Lung (tissue), 12 donors: ENCODE results near the gene F3. TPM values are rescaled to one million over a fixed set of nuclear protein-coding genes. Genes with fewer than 3 reads are reported as not detected.

Experiments used
- ATAC-seq: fragments of 200-7000 bp; cut with Tn5 transposase; one replicate; pipeline ENCODE4 v1.9.1; 2020; ENCODE audit warnings: moderate number of reproducible peaks; ENCODE audit not compliant: insufficient read depth, low FRiP score
- DNase-seq, 3 donors: peaks; one replicate each; pipeline ENCODE4 v3.0.0-alpha.2; 2013 to 2017
- H3K27ac ChIP-seq, 2 donors: one replicate each; pipeline ENCODE4 v1.5.1; 2013; ENCODE audit warnings: mild to moderate bottlenecking in 2 of 2, moderate library complexity in 2 of 2, control low read depth in 1 of 2, inconsistent platforms in 1 of 2, low read depth in 1 of 2, low read length in 1 of 2
- H3K27me3 ChIP-seq, 3 donors: one replicate each; pipeline ENCODE4 v1.5.1; 2013; ENCODE audit warnings: low read length in 2 of 3; ENCODE audit not compliant: control insufficient read depth in 3 of 3, insufficient read depth in 3 of 3
- H3K36me3 ChIP-seq, 4 donors: one replicate each; pipeline ENCODE4 v1.5.1; 2013; ENCODE audit warnings: low read length in 4 of 4, mild to moderate bottlenecking in 1 of 4, moderate library complexity in 1 of 4; ENCODE audit not compliant: control insufficient read depth in 4 of 4, insufficient read depth in 4 of 4
- H3K4me1 ChIP-seq, 5 donors: one replicate each; pipeline ENCODE4 v1.5.1; 2013; ENCODE audit warnings: low read length in 5 of 5, mild to moderate bottlenecking in 2 of 5, moderate library complexity in 1 of 5; ENCODE audit not compliant: control insufficient read depth in 5 of 5, insufficient read depth in 5 of 5
- H3K4me3 ChIP-seq: one replicate; pipeline ENCODE4 v1.5.1; 2013; ENCODE audit warnings: mild to moderate bottlenecking, control low read depth, moderate library complexity
- H3K9ac ChIP-seq, 2 donors: one replicate each; pipeline ENCODE4 v1.5.1; 2013; ENCODE audit warnings: low read length in 2 of 2, control low read depth in 1 of 2; ENCODE audit not compliant: insufficient read depth in 1 of 2
- H3K9me3 ChIP-seq, 4 donors: one replicate each; pipeline ENCODE4 v1.5.1; 2013; ENCODE audit warnings: low read length in 3 of 4, mild to moderate bottlenecking in 1 of 4, moderate library complexity in 1 of 4; ENCODE audit not compliant: control insufficient read depth in 4 of 4, insufficient read depth in 3 of 4
- WGBS, 2 donors: extraction: QIAGEN DNeasy Blood & Tissue Kit; methylation state at CpG; one replicate each; pipeline ENCODE4 v1.1.7; 2013; 5-methylcytosine and 5-hydroxymethylcytosine counted together
- polyA plus RNA-seq, 2 donors: library from polyadenylated mRNA; stranded (reverse); fragments of 200-250 nt; gene quantifications; one replicate each; pipeline ENCODE4 v1.2.1, GENCODE V29; 2013
- total RNA-seq, 2 donors: library from RNA; depleted of rRNA in 1 of 2; stranded (reverse); fragments of >200 nt in 1 of 2; gene quantifications; one replicate each; pipeline ENCODE4 v1.2.1, GENCODE V29; 2014 to 2021
- TF ChIP-seq, protein P1 (sequence below): IDR thresholded peaks from 2 replicates; pipeline ENCODE4 v1.5.1; 2012; ENCODE audit warnings: mild to moderate bottlenecking; ENCODE audit errors: control extremely low read depth, extremely low read depth
- donor health status: control.
- donor health status: control.
- donor health status: Bipolar disorder and iron deficiency.
- donor health status: healthy.
- donor health status: DM: yes; HTN: yes; CAD: no.

The F3 gene
- total and polyA plus RNA-seq, 4 donors, result 107 to 307 (median 189) TPM

DNA sequence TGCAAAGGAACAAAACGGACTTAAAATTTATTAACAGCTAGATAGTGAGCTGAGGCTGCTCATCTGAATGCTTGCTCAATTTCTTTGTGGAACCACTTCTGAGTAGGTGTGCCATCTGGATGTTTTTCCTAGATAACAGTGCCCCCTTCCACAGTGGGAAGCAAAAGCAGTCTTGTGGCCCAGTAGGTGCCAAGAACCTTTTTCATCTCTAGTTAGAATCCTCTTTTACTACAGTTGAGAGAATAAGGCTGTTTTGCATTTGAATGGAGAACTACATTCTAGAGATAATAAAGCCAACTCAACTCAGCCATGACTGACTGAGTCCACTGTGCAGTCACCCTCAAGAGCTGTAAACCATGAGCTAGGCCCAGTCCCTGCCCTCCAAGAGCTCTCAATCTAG lies 13.3 kb downstream of the F3 start:
- Histone ChIP-seq H3K9ac (no peak overlapping the region), H3K27me3 (no peaks in the 10 kb centered on the region), H3K4me3 (no peak overlapping the region), H3K9me3 (no peaks in the 10 kb centered on the region), H3K36me3 (peaks cover 0 to 13% (median 6%) of the 10 kb centered on the region in 4 donors), H3K4me1 (peaks cover 0 to 2% (median 0%) of the 10 kb centered on the region in 5 donors), H3K27ac (no peak overlapping the region)
- TF ChIP-seq, protein P1, sequence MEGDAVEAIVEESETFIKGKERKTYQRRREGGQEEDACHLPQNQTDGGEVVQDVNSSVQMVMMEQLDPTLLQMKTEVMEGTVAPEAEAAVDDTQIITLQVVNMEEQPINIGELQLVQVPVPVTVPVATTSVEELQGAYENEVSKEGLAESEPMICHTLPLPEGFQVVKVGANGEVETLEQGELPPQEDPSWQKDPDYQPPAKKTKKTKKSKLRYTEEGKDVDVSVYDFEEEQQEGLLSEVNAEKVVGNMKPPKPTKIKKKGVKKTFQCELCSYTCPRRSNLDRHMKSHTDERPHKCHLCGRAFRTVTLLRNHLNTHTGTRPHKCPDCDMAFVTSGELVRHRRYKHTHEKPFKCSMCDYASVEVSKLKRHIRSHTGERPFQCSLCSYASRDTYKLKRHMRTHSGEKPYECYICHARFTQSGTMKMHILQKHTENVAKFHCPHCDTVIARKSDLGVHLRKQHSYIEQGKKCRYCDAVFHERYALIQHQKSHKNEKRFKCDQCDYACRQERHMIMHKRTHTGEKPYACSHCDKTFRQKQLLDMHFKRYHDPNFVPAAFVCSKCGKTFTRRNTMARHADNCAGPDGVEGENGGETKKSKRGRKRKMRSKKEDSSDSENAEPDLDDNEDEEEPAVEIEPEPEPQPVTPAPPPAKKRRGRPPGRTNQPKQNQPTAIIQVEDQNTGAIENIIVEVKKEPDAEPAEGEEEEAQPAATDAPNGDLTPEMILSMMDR, result no peak
- no peak for DNase-seq
- no peak for ATAC-seq
- WGBS, 2 donors, result 73 to 87% methylated on average over 1 of the region's 1 CpG

DNA sequence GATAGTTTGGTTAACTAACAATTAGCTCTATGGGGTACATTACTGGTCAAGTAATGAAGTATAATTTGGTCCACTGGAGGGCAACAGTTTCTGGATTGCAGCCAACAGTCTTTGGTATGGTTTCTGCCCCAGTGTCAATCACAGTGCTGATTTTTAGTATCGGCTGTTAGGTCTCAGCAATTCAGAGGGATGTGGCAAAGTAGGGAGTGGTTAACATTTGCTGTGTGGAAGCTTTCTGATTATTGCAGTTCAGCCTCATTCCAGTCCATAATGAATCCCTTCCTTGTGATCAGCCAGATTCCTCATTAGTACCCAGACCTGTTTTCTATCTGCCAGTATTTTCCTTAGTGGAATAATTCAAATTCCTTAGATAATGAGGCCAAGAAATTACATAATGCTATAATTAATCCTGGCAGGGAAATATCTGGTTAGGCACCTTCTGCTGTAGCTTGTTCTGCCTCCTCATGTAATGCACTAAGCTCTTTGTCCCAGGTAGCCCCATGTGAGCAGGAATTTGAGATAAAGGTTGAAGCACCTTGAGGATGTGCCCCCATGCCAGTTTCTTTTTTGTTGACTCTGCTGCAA lies 14.0 kb downstream of the F3 start:
- Histone ChIP-seq H3K9me3 (no peaks in the 10 kb centered on the region), H3K4me1 (peaks cover 0 to 2% (median 0%) of the 10 kb centered on the region in 5 donors), H3K9ac (no peak overlapping the region), H3K4me3 (no peak overlapping the region), H3K27me3 (no peaks in the 10 kb centered on the region), H3K36me3 (peaks cover 0 to 13% (median 6%) of the 10 kb centered on the region in 4 donors), H3K27ac (no peak overlapping the region)
- TF ChIP-seq, protein P1, result no peak
- DNase-seq, result peak in 1 of 3 donors; percentile 30
- 28 to 29% methylated on average over 1 of the region's 1 CpG for WGBS, 2 donors
- ATAC-seq, result no peak

DNA sequence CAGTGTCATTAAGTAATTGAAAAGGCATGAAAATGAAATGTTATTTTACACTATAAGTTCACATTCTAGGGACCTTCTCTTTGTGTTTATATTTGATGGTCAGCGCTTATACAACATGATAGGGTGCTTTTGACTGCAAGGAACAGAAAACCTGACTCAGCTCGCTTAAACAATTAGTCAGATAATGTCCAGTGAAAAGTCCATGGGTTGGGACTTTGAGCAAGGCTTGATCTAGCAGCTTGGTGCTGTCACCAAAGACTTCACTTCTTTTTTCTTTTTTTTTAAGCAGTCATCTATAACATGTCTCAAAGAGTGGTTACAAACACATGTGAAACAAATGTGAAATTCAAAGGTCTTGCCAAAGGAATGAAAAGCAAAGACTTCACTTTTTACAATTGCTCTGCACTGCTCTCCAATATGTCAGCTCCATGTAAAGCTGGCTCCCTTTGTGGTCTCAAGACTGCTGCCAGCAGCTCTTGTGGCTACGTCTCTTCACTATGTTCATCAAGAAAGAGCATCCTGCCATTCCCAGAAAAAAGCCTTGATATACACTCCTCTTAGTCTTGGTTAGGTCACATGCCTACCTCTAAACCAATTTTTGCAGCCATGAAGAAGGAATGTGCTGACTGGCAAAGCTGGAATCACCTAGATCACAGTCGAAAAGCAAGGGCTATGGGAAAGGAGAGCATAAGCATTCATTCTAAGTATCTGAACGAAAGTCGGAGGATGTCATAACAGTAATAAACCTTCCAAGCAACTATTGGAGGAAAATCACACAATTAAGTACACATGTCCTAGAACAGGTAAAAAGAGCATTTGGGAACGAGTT lies 15.2 kb downstream of the F3 start:
- no peak overlapping the region for H3K9ac ChIP-seq
- no peaks in the 10 kb centered on the region for H3K27me3 ChIP-seq
- 89 to 90% methylated on average over 7 of the region's 7 CpGs for WGBS, 2 donors
- ATAC-seq (no peak), DNase-seq (no peak)
- peaks cover 0 to 6% (median 0%) of the 10 kb centered on the region in 5 donors for H3K4me1 ChIP-seq
- H3K27ac ChIP-seq, result no peak overlapping the region
- no peak overlapping the region for H3K4me3 ChIP-seq
- peaks cover 0 to 10% (median 3%) of the 10 kb centered on the region in 4 donors for H3K36me3 ChIP-seq
- no peaks in the 10 kb centered on the region for H3K9me3 ChIP-seq
- TF ChIP-seq, protein P1, result no peak
